GM12864 (cell line): ENCODE results near the gene NOMO2.
"Not testable (repeated sequence)": the region's sequence is repeated elsewhere in the genome, so short reads cannot be mapped to it uniquely, and the experiment has no call there.

ENCODE experiments used
- DNase-seq: peaks from one replicate; pipeline ENCODE4 v3.0.0-alpha.2; 2011; ENCODE audit warnings: low read depth
- H3K4me3 ChIP-seq: 2 replicates; pipeline ENCODE4 v1.5.1; 2011; ENCODE audit warnings: mild to moderate bottlenecking, low read depth, low read length, control low read depth

The NOMO2 gene

GRCh38 chr16:18401159-18401558 is 160.7 kb downstream of the NOMO2 start:
- peak overlapping the region; percentile 32 for H3K4me3 ChIP-seq
- not testable (repeated sequence) for DNase-seq

- DNase-seq, H3K4me3 ChIP-seq: not testable (repeated sequence)
Measured at GRCh38 chr16:18394363-18394762, 167.5 kb downstream of the NOMO2 start.

DNA sequence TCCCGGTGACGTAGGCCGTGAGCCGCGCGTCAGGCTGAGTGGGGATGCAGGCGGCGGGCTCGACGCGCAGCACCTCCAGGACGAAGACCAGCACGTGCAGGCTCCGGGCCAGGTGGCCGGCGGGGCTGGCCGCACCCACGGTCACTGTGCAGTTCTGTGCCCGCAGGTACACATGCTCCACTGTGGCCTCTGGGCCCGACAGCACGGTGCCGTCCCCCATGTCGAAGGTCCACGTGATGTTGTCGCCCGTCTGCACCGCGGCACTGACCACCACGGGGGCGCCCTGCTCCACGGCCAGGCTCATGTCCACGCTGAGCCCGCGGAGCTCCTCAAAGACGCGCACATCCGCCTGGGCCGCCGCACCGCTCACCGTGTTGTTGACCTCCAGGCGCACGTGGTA is 174.1 kb downstream of the NOMO2 start:
- not testable (repeated sequence) for H3K4me3 ChIP-seq, DNase-seq

- H3K4me3 ChIP-seq, DNase-seq: not testable (repeated sequence)
Measured at GRCh38 chr16:18386517-18386916, 175.4 kb downstream of the NOMO2 start.

DNA sequence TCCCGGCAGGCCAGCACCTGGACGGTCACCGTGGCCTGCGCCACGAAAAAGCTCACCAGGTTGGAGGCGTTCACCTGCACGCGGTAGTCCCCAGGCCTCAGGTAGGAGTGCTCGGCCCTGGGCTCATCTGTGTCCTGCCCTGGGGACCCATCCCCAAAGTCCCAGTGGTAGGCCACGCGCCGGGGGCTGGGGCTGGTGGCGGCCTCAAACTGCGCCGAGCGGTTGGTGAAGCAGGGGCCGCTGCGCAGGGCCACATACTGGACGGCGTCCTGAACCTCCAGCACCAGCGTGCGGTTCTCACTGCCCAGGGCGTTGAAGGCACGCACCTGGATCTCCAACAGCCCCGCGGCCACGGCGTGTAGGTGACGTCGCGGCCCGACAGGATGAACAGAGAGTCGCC is 176.6 kb downstream of the NOMO2 start:
- H3K4me3 ChIP-seq, DNase-seq: not testable (repeated sequence)

DNA sequence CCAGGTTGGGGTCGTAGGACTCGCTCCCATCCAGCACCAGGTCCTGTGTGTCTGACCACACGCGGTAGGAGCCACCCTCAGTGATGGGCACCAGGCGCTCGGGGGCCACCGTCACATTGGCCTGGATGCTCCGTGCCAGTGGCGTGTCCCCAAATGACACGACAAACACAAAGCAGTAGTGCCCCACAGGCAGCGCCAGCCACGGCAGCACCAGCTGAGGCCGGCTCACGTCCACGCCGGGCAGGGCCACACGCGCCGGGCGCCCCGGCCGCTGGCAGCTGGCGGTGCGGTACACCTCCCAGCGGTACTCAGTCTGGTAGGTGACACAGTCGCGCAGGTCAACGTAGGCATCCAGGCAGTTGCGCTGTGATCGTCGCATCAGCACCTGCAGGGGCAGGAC is 177.0 kb downstream of the NOMO2 start:
- H3K4me3 ChIP-seq, DNase-seq: not testable (repeated sequence)

GRCh38 chr16:18384098-18384636 is 177.7 kb downstream of the NOMO2 start:
- not testable (repeated sequence) for DNase-seq, H3K4me3 ChIP-seq

DNA sequence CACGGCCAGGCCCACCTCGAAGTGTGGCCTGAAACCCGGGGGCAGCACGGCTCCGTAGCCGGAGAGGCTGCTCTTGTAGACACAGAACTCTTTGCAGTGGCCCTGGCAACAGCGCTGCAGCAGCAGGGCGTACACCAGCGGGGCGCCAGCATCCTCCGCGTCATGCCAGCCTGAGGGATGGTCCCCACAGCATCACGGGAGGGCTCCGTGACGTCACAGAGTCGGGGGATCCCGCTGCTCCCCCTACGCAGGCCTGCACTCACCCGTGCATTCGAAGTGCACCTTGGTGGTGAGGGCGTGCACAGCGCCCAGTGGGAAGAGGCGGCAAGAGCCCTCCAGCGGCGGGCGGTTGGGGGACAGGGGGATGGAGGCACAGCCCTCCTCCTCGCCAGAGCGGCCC is 179.2 kb downstream of the NOMO2 start:
- not testable (repeated sequence) for DNase-seq, H3K4me3 ChIP-seq
